ENCODE results near the gene MCM3.
A peak's percentile ranks its signal among the peaks of the same experiment; 100 is the strongest.

MCM3 gene

GRCh38 chr6:52245425-52245824 lies 39.1 kb downstream of the MCM3 start:
- DNase-seq = no peak

- no peak for DNase-seq
Observed at GRCh38 chr6:52244400-52244799, 40.1 kb downstream of the MCM3 start, which contains the start of gene IL17F. Gene IL17F, minus strand, starts transcription at chr6:52244500. Its CDS starts 71 bp downstream, at chr6:52244429.

- DNase-seq = no peak
Observed at GRCh38 chr6:52243282-52243893, 41.2 kb downstream of the MCM3 start.

- DNase-seq = no peak
Observed at GRCh38 chr6:52241819-52242218, 42.7 kb downstream of the MCM3 start.

- no peak for DNase-seq
Observed at GRCh38 chr6:52233975-52234823, 50.3 kb downstream of the MCM3 start.

- DNase-seq = no peak
Observed at GRCh38 chr6:52233005-52233404, 51.5 kb downstream of the MCM3 start.

- no peak for DNase-seq
Observed at GRCh38 chr6:52231406-52232127, 53.0 kb downstream of the MCM3 start.

- DNase-seq = no peak
Observed at GRCh38 chr6:52230685-52231084, 53.9 kb downstream of the MCM3 start.

GRCh38 chr6:52227495-52227894 lies 57.0 kb downstream of the MCM3 start:
- DNase-seq = peak in 1 of 4 experiments; percentile 12

- no peak for DNase-seq
Observed at GRCh38 chr6:52221302-52221701, 63.2 kb downstream of the MCM3 start.

- DNase-seq = no peak
Observed at GRCh38 chr6:52217761-52218160, 66.8 kb downstream of the MCM3 start.

GRCh38 chr6:52216932-52217575 lies 67.5 kb downstream of the MCM3 start:
- DNase-seq = no peak

- no peak for DNase-seq
Observed at GRCh38 chr6:52215787-52216186, 68.8 kb downstream of the MCM3 start.

All from activated CD4-positive, CD25-positive, alpha-beta regulatory T cell (primary cell).